ENCODE measurements around the gene GGTLC1. TPM values are rescaled to one million over a fixed set of nuclear protein-coding genes. Genes with fewer than 3 reads are reported as not detected.

Gene GGTLC1
- total and polyA plus RNA-seq, 9 donors = 0.17 TPM; not detected in 8

DNA sequence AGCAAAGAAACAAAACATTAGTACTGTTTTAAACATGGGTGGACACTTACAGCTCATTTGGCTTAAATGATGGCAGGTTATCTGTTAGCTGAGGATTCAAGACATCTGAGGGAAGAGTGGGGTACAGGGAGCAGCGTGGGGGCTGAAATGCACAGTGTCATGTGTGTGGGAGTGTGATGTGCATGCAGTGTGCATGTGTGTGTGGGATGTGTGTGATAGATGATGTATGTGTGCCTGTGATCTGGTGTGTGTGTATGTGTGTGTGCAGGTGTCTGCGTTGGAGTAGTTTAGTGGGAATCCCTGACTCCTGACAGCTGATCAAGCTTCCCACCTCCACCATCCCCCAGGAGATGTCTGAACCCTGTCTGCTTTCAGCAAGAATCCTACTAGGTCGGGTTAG lies 25.4 kb upstream of the GGTLC1 start:
- H3K9me3 ChIP-seq (replicated peaks; ENCODE audit: control insufficient read depth, low read depth, low read length) = no peaks in the 10 kb centered on the region
- no peaks in the 10 kb centered on the region for H3K36me3 ChIP-seq (ENCODE audit: control insufficient read depth, insufficient read depth, low read length)
- no peak for DNase-seq
- no peak overlapping the region for H3K4me3 ChIP-seq (ENCODE audit: low read length)
- WGBS (ENCODE audit: insufficient coverage) = 48% methylated on average over 2 of the region's 3 CpGs
- peaks cover 3% of the 10 kb centered on the region for H3K27me3 ChIP-seq (ENCODE audit: control insufficient read depth, insufficient read depth, low read length)
- H3K4me1 ChIP-seq (ENCODE audit: control insufficient read depth, insufficient read depth, low read length) = no peaks in the 10 kb centered on the region
- no peak overlapping the region for H3K27ac ChIP-seq (ENCODE audit: low read length)

DNA sequence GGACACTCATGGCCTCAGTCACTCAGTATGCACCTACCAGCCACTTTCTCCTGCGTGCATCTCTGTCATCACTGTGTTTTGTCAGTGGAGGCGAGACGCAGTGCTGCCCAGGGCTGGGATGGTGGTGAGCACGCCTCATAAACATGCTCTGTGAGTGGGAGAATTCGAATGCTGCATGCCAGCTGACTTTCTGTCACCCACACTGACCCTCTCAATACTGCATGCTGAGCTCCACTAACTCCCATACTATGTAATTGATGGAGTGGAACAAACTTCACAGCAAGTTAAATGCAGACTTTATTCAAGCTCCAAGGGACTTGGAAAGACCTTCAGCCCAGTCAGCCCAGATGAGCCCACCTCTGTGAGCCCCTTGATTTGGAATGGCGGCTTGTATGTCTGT lies 22.7 kb upstream of the GGTLC1 start:
- H3K9me3 ChIP-seq (replicated peaks; ENCODE audit: control insufficient read depth, low read depth, low read length) = no peaks in the 10 kb centered on the region
- no peak for DNase-seq
- peaks cover 5% of the 10 kb centered on the region for H3K27me3 ChIP-seq (ENCODE audit: control insufficient read depth, insufficient read depth, low read length)
- 83% methylated on average over 1 of the region's 6 CpGs for WGBS (ENCODE audit: insufficient coverage)
- no peaks in the 10 kb centered on the region for H3K4me1 ChIP-seq (ENCODE audit: control insufficient read depth, insufficient read depth, low read length)
- H3K4me3 ChIP-seq (ENCODE audit: low read length) = no peak overlapping the region
- no peak overlapping the region for H3K27ac ChIP-seq (ENCODE audit: low read length)
- no peaks in the 10 kb centered on the region for H3K36me3 ChIP-seq (ENCODE audit: control insufficient read depth, insufficient read depth, low read length)

DNA sequence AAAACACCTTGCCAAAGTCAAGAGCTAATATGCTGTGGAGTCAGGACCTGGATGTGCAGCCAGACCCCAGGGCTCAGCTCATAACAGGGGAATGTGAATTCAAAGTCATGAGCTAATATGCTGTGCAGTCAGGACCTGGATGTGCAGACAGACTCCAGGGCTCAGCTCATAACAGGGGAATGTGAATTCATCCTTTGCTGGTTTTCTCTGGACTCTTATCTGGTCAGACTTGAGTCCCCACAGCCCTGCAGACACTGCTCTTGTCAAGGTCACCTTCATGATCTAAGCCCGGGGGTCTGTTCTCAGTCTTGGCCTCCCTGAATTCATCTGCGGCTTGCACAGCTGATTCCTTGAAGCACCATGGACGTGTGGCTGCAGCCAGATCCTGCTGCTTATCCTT lies 19.2 kb upstream of the GGTLC1 start:
- no peaks in the 10 kb centered on the region for H3K36me3 ChIP-seq (ENCODE audit: control insufficient read depth, insufficient read depth, low read length)
- peaks cover 9% of the 10 kb centered on the region for H3K27me3 ChIP-seq (ENCODE audit: control insufficient read depth, insufficient read depth, low read length)
- H3K4me3 ChIP-seq (ENCODE audit: low read length) = no peak overlapping the region
- H3K4me1 ChIP-seq (ENCODE audit: control insufficient read depth, insufficient read depth, low read length) = no peaks in the 10 kb centered on the region
- WGBS (ENCODE audit: insufficient coverage) = 72% methylated on average over 3 of the region's 3 CpGs
- no peak overlapping the region for H3K27ac ChIP-seq (ENCODE audit: low read length)
- no peak for DNase-seq
- no peaks in the 10 kb centered on the region for H3K9me3 ChIP-seq (replicated peaks; ENCODE audit: control insufficient read depth, low read depth, low read length)

DNA sequence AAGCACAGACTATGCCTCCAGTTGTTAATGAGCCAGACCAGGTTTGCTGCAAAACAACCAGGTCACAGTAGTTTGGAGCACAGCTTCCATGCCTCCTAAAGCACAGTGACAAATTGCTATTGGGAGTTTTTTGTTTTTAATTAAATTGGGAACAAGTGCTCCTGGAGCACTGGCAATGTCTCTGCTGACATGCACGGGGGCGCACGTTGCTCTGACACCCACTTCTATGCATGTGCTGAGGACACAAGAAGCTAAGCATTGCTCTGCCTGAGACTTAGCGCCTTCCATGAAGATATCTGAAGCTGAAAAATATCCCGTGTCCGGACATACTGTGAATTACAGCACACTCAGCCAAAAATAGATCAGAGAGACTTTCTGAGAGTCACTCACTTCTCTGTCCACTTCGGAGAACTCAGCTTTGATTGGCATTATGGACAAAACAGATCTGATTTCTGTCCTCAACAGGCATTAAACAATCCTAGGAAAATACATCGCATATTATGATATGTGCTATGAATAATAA lies 18.6 kb upstream of the GGTLC1 start:
- DNase-seq = no peak
- peaks cover 9% of the 10 kb centered on the region for H3K27me3 ChIP-seq (ENCODE audit: control insufficient read depth, insufficient read depth, low read length)
- WGBS (ENCODE audit: insufficient coverage) = 59% methylated on average over 6 of the region's 8 CpGs
- no peaks in the 10 kb centered on the region for H3K4me1 ChIP-seq (ENCODE audit: control insufficient read depth, insufficient read depth, low read length)
- H3K27ac ChIP-seq (ENCODE audit: low read length) = no peak overlapping the region
- H3K4me3 ChIP-seq (ENCODE audit: low read length) = no peak overlapping the region
- no peaks in the 10 kb centered on the region for H3K36me3 ChIP-seq (ENCODE audit: control insufficient read depth, insufficient read depth, low read length)
- H3K9me3 ChIP-seq (replicated peaks; ENCODE audit: control insufficient read depth, low read depth, low read length) = no peaks in the 10 kb centered on the region

DNA sequence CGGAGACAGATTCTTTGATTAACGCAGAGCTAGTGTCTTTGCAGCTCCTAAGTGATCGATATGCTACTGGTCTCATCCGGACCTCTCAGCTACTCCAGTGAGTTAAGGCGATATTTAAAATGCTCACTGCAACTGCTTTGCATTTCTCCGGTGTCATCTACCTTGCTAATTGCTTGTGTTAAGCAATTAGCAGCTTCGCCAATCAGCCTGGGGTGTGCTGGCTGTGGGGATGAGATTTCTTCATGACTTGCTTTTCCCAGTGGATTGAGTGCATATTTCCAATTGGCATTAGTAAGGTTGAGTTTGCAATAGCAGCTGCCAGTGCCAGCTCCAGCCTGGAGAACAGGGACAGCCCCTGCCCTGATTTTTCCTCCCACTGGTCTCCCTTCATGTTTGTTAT lies 18.0 kb upstream of the GGTLC1 start:
- Histone ChIP-seq H3K9me3 (replicated peaks; ENCODE audit: control insufficient read depth, low read depth, low read length) (no peaks in the 10 kb centered on the region), H3K4me3 (ENCODE audit: low read length) (no peak overlapping the region), H3K4me1 (ENCODE audit: control insufficient read depth, insufficient read depth, low read length) (no peaks in the 10 kb centered on the region), H3K36me3 (ENCODE audit: control insufficient read depth, insufficient read depth, low read length) (no peaks in the 10 kb centered on the region), H3K27ac (ENCODE audit: low read length) (no peak overlapping the region), H3K27me3 (ENCODE audit: control insufficient read depth, insufficient read depth, low read length) (peaks cover 11% of the 10 kb centered on the region)
- WGBS (ENCODE audit: insufficient coverage) = 80% methylated on average over 5 of the region's 7 CpGs
- no peak for DNase-seq

DNA sequence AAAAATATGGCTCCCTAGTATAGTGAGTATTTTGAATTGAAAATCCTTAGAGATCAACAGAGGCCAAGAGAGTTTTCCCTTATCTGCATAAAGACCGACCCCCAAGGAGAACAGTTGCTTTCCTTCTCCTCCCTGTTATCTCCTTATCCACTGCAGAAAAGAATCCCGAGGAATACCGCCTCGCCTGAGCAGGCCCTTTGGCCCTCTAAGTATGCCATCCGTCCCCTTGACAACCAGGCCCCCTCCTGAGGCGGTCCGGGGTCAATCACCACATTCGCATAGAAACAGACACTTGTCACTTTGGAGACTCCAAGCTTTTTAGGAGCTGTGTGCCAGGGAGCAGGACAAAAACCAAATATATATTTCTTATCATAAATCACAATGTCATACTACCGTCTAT lies 15.9 kb upstream of the GGTLC1 start:
- DNase-seq = no peak
- Histone ChIP-seq H3K4me1 (ENCODE audit: control insufficient read depth, insufficient read depth, low read length) (no peaks in the 10 kb centered on the region), H3K27ac (ENCODE audit: low read length) (no peak overlapping the region), H3K27me3 (ENCODE audit: control insufficient read depth, insufficient read depth, low read length) (peaks cover 12% of the 10 kb centered on the region), H3K36me3 (ENCODE audit: control insufficient read depth, insufficient read depth, low read length) (no peaks in the 10 kb centered on the region), H3K9me3 (replicated peaks; ENCODE audit: control insufficient read depth, low read depth, low read length) (no peaks in the 10 kb centered on the region), H3K4me3 (ENCODE audit: low read length) (no peak overlapping the region)
- 65% methylated on average over 8 of the region's 9 CpGs for WGBS (ENCODE audit: insufficient coverage)

DNA sequence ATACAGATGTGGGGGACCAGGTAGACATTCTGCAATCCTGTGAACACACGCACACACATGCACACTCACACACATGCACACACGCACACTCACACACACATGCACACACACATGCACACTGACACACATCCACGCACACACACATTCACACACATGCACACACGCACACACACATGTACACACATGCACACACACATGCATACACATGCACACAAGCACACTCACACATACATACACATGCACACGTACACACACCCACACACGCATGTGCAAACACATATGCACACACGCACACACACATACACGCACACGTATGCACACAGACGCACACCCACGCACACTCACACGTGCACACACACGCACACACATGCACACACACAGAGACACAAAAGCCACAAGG lies 14.3 kb upstream of the GGTLC1 start:
- WGBS (ENCODE audit: insufficient coverage) = 92% methylated on average over 12 of the region's 13 CpGs
- no peak for DNase-seq
- H3K4me1 ChIP-seq (ENCODE audit: control insufficient read depth, insufficient read depth, low read length) = no peaks in the 10 kb centered on the region
- H3K4me3 ChIP-seq (ENCODE audit: low read length) = no peak overlapping the region
- H3K9me3 ChIP-seq (replicated peaks; ENCODE audit: control insufficient read depth, low read depth, low read length) = no peaks in the 10 kb centered on the region
- H3K36me3 ChIP-seq (ENCODE audit: control insufficient read depth, insufficient read depth, low read length) = no peaks in the 10 kb centered on the region
- no peak overlapping the region for H3K27ac ChIP-seq (ENCODE audit: low read length)
- H3K27me3 ChIP-seq (ENCODE audit: control insufficient read depth, insufficient read depth, low read length) = peaks cover 12% of the 10 kb centered on the region

DNA sequence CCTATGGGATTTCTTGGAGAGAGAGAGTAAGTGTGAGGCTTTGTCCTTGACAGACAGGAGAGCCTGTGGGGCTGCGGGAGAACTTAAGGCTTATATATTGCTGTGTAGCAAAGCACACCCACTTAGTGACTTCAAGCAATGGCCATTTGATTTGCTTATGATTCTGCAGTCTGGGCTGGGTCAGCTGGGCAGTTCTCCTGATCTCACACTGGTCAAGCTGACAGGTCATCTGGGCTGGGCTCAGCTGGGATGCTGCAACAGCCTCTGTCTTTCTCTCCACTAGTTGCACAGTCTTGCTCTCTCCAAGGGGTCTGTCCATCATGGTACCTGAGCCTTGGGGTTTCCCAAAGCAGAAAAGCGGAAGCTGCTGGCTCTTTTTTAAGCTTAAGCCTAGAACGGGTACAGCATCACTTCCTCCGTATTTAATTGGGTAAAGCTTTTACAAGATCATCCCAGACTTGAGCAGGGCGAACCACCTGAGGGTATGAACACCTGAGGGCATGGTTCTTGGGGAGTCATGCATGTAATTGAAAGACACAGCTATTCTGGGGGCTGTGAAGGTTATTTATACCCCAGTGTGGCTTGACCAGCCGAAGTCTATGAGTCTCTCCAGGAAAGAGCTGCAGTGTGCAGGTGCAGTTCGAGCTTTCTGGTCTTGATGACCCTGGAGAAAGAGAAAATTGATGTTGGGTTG lies 13.3 kb upstream of the GGTLC1 start:
- H3K4me3 ChIP-seq (ENCODE audit: low read length) = no peak overlapping the region
- H3K27me3 ChIP-seq (ENCODE audit: control insufficient read depth, insufficient read depth, low read length) = peaks cover 12% of the 10 kb centered on the region
- WGBS (ENCODE audit: insufficient coverage) = 69% methylated on average over 7 of the region's 7 CpGs
- H3K4me1 ChIP-seq (ENCODE audit: control insufficient read depth, insufficient read depth, low read length) = no peaks in the 10 kb centered on the region
- H3K9me3 ChIP-seq (replicated peaks; ENCODE audit: control insufficient read depth, low read depth, low read length) = no peaks in the 10 kb centered on the region
- H3K27ac ChIP-seq (ENCODE audit: low read length) = no peak overlapping the region
- no peaks in the 10 kb centered on the region for H3K36me3 ChIP-seq (ENCODE audit: control insufficient read depth, insufficient read depth, low read length)
- no peak for DNase-seq

DNA sequence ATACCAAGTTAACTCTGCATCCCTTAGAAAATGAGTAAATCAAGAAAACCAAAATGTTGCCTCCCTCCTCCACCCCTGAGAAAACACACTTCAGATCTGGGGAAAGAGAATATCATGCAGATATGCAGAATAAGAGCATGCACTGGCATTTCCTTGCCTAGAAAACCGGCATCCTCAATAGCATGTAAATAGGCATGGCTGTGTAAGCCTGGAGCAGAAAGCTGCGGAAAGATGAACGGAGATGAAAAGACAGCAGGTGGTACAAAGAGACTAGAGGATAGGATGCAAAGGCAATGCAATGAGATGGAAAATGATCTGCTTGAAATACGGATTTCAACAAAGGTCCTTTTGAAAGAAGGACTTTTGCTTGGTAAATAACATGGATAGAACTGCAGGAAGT lies 10.3 kb upstream of the GGTLC1 start:
- Histone ChIP-seq H3K27ac (ENCODE audit: low read length) (no peak overlapping the region), H3K9me3 (replicated peaks; ENCODE audit: control insufficient read depth, low read depth, low read length) (no peaks in the 10 kb centered on the region), H3K4me1 (ENCODE audit: control insufficient read depth, insufficient read depth, low read length) (no peaks in the 10 kb centered on the region), H3K4me3 (ENCODE audit: low read length) (no peak overlapping the region), H3K36me3 (ENCODE audit: control insufficient read depth, insufficient read depth, low read length) (no peaks in the 10 kb centered on the region), H3K27me3 (ENCODE audit: control insufficient read depth, insufficient read depth, low read length) (peaks cover 6% of the 10 kb centered on the region)
- no peak for DNase-seq
- WGBS (ENCODE audit: insufficient coverage) = 55% methylated on average over 4 of the region's 4 CpGs

DNA sequence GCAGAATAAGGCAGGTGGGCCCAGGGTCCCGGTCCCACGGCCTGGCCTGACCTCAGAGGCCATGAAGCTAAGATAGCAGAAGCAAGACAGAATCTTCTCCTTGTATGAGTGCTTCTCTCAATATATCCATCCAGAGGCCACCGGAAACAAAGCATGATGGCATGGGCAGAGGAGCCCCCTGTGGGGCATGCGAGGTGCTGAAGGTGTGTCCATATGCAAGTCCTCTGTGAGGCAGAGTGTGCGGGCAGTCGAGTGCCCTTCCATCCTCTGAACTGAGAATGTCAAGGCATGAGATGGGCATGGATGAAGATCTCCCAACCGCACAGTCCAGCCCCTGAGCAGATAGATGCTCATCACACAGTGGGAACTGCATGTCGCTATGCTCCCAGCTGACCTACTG lies 9.8 kb upstream of the GGTLC1 start:
- no peak overlapping the region for H3K4me3 ChIP-seq (ENCODE audit: low read length)

More for the DNA sequence above, 9.8 kb upstream of the GGTLC1 start:
- Histone ChIP-seq H3K36me3 (ENCODE audit: control insufficient read depth, insufficient read depth, low read length) (no peaks in the 10 kb centered on the region), H3K9me3 (replicated peaks; ENCODE audit: control insufficient read depth, low read depth, low read length) (no peaks in the 10 kb centered on the region), H3K27ac (ENCODE audit: low read length) (no peak overlapping the region), H3K27me3 (ENCODE audit: control insufficient read depth, insufficient read depth, low read length) (peaks cover 6% of the 10 kb centered on the region), H3K4me1 (ENCODE audit: control insufficient read depth, insufficient read depth, low read length) (no peaks in the 10 kb centered on the region)
- no peak for DNase-seq
- 88% methylated on average over 2 of the region's 8 CpGs for WGBS (ENCODE audit: insufficient coverage)

Data from muscle of leg (tissue), 11 donors.